Kidney epithelial cell (primary cell): ENCODE measurements around the gene BMPER. TPM values are rescaled to one million over a fixed set of nuclear protein-coding genes. Genes with fewer than 3 reads are reported as not detected.
A peak's percentile ranks its signal among the peaks of the same experiment; 100 is the strongest.

Experiments
- DNase-seq: peaks from one replicate; pipeline ENCODE4 v3.0.0-alpha.2; 2010; ENCODE audit warnings: low read depth
- H3K27me3 ChIP-seq: 2 replicates; pipeline ENCODE4 v1.6.0; 2011; ENCODE audit warnings: low read length; ENCODE audit not compliant: control insufficient read depth, insufficient read depth
- H3K36me3 ChIP-seq: 2 replicates; pipeline ENCODE4 v1.5.1; 2011; ENCODE audit warnings: low read length; ENCODE audit not compliant: control insufficient read depth, insufficient read depth
- H3K4me3 ChIP-seq: 2 replicates; pipeline ENCODE4 v1.5.1; 2011; ENCODE audit warnings: low read depth, mild to moderate bottlenecking, control low read depth, low read length
- total RNA-seq: library from RNA; depleted of rRNA; stranded (reverse); fragments of >200 nt; gene quantifications from 2 replicates; pipeline ENCODE4 v1.2.3, GENCODE V29; 2015
- TF ChIP-seq, protein P1 (sequence below): IDR thresholded peaks from 2 replicates; pipeline ENCODE4 v1.5.1; 2011; ENCODE audit warnings: mild to moderate bottlenecking, moderate library complexity, low read length, control low read depth, inconsistent platforms; ENCODE audit not compliant: insufficient read depth, poor library complexity, severe bottlenecking

BMPER gene
- total RNA-seq, 1 donor from 2014 or later = 0.04 TPM

DNA sequence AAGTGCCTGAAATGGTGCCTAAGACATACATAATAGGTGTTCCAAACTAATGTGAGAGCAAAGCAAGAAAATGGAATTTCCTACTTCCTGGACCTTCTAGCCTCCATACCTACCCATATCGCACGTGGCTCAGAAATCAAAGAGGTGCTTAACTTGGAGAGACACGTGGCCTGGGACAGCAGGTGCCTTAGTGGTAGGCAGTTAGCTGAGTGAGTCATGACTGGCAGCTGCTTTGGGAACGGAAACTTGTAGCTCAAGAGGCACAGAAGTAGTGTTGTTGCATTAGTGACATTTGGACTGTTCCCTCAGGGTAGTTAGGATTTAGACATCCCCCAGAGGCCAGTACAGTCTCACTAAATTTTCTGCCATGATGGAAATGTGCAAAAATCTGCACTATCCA, 12.0 kb upstream of the BMPER start:
- no peaks in the 10 kb centered on the region for H3K27me3 ChIP-seq
- no peak overlapping the region for H3K4me3 ChIP-seq
- DNase-seq = no peak
- H3K36me3 ChIP-seq = no peaks in the 10 kb centered on the region
- TF ChIP-seq, protein P1, sequence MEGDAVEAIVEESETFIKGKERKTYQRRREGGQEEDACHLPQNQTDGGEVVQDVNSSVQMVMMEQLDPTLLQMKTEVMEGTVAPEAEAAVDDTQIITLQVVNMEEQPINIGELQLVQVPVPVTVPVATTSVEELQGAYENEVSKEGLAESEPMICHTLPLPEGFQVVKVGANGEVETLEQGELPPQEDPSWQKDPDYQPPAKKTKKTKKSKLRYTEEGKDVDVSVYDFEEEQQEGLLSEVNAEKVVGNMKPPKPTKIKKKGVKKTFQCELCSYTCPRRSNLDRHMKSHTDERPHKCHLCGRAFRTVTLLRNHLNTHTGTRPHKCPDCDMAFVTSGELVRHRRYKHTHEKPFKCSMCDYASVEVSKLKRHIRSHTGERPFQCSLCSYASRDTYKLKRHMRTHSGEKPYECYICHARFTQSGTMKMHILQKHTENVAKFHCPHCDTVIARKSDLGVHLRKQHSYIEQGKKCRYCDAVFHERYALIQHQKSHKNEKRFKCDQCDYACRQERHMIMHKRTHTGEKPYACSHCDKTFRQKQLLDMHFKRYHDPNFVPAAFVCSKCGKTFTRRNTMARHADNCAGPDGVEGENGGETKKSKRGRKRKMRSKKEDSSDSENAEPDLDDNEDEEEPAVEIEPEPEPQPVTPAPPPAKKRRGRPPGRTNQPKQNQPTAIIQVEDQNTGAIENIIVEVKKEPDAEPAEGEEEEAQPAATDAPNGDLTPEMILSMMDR = no peak

DNA sequence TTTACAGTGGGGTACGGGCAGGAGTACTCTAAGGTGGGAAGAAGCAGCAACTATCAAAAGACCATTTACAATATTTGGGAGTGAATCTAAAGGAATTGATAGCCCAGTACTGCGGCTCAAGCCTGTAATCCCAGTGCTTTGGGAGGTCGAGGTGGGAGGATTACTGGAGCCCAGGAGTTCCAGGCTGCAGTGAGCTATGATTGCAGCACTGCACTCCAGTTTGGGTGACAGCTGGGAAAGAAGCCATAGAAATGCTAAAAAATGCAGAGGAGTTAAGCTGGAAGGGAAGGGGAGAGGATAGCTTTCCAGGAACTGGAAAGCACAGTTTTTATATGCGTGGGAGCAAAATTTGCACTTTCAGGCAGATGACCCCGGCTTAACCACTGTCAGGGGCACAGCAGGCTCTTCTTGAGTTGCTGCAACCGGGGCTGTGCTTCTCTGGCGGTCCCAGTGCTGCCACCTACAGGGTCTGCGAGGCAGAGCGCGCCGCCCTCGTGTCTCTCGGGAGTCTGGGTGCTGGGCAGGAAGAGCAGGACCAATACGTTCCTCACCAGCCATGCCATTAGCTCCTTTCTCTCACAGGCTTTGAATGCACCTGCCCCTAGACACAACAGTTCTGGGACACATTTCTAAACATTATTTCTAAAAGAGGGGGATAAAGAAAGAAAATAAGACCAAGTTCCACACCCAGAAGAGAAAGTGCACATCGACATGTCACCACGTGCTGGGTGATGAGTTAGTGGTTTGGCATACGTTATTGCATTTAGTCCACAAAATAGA, 10.1 kb upstream of the BMPER start:
- peak; percentile 31 for DNase-seq

DNA sequence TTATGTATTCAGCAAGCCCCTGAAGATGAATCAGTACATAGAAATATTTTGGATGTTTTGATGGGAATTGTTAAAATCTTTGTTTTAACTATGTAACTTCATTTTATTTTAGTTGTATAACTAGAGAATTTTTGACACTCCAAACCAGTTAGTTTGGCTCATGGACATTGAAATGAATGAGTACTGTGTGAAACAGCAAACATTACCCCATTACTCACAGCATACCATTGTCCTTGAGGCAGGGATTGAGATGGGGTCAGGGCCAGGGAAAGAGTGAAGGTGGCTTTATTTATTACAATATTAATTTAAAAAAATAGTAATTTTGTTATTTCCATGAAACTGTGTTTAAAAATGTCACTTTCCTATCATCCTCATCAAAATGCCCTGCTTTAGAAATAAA, 4.8 kb upstream of the BMPER start:
- H3K27me3 ChIP-seq = peaks cover 16% of the 10 kb centered on the region
- H3K4me3 ChIP-seq = no peak overlapping the region
- TF ChIP-seq, protein P1 = no peak
- no peak for DNase-seq
- no peaks in the 10 kb centered on the region for H3K36me3 ChIP-seq

More for the DNA sequence above, 10.1 kb upstream of the BMPER start:
- H3K36me3 ChIP-seq = no peaks in the 10 kb centered on the region
- no peaks in the 10 kb centered on the region for H3K27me3 ChIP-seq
- TF ChIP-seq, protein P1 = peak; percentile 92
- H3K4me3 ChIP-seq = no peak overlapping the region

DNA sequence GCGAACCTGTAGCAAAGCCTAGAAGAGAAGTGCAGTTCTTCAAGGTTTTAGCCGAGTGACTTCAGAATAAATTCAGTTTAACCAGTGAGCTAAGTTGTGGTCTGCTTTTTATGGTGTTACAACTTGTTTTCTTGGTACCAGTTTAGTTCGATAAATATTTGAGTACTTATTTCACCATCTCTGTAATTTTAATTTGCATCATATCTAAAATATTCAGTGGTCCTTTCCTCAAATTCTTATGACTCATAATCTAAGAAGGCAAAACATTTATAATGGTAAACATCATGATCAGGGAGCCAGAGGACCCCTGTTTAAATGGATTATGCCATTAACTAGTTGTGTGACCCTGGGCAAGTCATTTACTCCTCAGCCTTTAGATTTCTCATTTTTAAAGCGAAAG, 4.1 kb upstream of the BMPER start:
- DNase-seq = no peak
- TF ChIP-seq, protein P1 = no peak
- Histone ChIP-seq H3K4me3 (no peak overlapping the region), H3K27me3 (peaks cover 18% of the 10 kb centered on the region), H3K36me3 (no peaks in the 10 kb centered on the region)

DNA sequence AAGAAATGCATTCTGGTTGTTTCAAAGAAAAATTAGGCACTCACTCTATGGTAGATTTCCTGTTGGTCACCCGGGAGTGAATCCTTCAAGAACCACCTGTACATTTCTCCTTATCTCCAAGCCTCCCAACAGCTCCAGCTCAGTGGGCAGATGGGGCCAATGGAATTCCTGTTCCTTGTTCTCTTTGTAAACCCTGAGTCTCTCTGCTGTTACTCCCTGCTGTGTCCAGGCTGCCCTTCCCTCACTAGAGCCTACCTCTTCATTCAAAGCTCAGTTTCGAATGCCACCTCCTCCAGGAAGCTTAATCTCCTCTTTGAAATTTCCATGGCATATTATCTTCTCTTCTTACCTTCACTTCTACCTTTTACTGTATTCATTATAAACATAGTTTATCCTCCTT, 3.5 kb upstream of the BMPER start:
- Histone ChIP-seq H3K27me3 (peaks cover 18% of the 10 kb centered on the region), H3K4me3 (no peak overlapping the region), H3K36me3 (no peaks in the 10 kb centered on the region)
- TF ChIP-seq, protein P1 = no peak
- no peak for DNase-seq

DNA sequence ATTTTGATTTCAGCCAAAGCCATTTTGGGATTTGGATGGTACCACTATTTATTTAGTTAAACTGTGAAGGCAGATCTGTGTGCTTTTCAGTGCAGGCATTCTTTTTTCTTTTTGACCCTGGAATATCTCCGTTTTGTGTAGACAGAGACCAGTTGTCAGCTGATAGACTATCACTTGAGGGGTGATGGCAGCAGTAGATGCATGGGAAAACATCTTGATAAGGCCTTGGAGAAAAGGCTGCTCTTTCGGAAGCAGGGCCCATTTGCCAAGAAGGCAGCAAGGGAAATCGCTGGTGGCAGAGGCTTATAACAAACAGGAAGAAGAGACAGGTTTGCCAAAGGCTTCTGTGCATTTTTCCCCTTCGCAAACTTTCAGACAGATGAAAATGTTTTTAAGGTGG, 2.6 kb upstream of the BMPER start:
- TF ChIP-seq, protein P1 = no peak
- Histone ChIP-seq H3K36me3 (no peaks in the 10 kb centered on the region), H3K4me3 (no peak overlapping the region), H3K27me3 (peaks cover 21% of the 10 kb centered on the region)
- no peak for DNase-seq
